Trophoblast cell (in vitro differentiated cells and primary cell): Measurements from ENCODE around the gene SLC39A1.

Source experiments
- DNase-seq, 2 donors: peaks; one replicate each; pipeline ENCODE4 v3.0.0-alpha.2; 2016
- H2AFZ ChIP-seq: 2 replicates; pipeline ENCODE4 v1.6.1; 2013; ENCODE audit warnings: low read length, moderate library complexity, mild to moderate bottlenecking; ENCODE audit not compliant: insufficient read depth, poor library complexity
- H2AK5ac ChIP-seq: 2 replicates; pipeline ENCODE4 v1.6.1; 2013; ENCODE audit warnings: mild to moderate bottlenecking, low read length
- H2BK120ac ChIP-seq: 2 replicates; pipeline ENCODE4 v1.6.1; 2013; ENCODE audit warnings: low read length, mild to moderate bottlenecking, moderate library complexity; ENCODE audit not compliant: insufficient read depth, poor library complexity
- H2BK12ac ChIP-seq: 2 replicates; pipeline ENCODE4 v1.6.1; 2013; ENCODE audit warnings: mild to moderate bottlenecking, low read length, moderate library complexity
- H2BK5ac ChIP-seq: 2 replicates; pipeline ENCODE4 v1.6.1; 2013; ENCODE audit warnings: low read length, low read depth, moderate library complexity, mild to moderate bottlenecking; ENCODE audit not compliant: poor library complexity
- H3K14ac ChIP-seq: 2 replicates; pipeline ENCODE4 v1.6.1; 2013; ENCODE audit warnings: mild to moderate bottlenecking, low read length
- H3K18ac ChIP-seq: 2 replicates; pipeline ENCODE4 v1.6.1; 2013; ENCODE audit warnings: mild to moderate bottlenecking, low read length
- H3K23ac ChIP-seq: 2 replicates; pipeline ENCODE4 v1.6.1; 2013; ENCODE audit warnings: low read length
- H3K27ac ChIP-seq: 2 replicates; pipeline ENCODE4 v1.5.1; 2013; ENCODE audit warnings: low read depth, mild to moderate bottlenecking, inconsistent platforms, low read length, moderate library complexity
- H3K27me3 ChIP-seq: 2 replicates; pipeline ENCODE4 v1.6.1; 2013; ENCODE audit warnings: inconsistent platforms, mild to moderate bottlenecking, low read length, moderate library complexity; ENCODE audit not compliant: insufficient read depth
- H3K36me3 ChIP-seq, 2 experiments: 1 replicate in 1 of 2; 2 replicates in 1 of 2; pipeline ENCODE4 v1.6.1; 2013; ENCODE audit warnings: low read length in 2 of 2, mild to moderate bottlenecking in 2 of 2, moderate library complexity in 1 of 2; ENCODE audit not compliant: insufficient read depth in 2 of 2, control insufficient read depth in 1 of 2
- H3K4ac ChIP-seq: 2 replicates; pipeline ENCODE4 v1.6.1; 2013; ENCODE audit warnings: low read depth, mild to moderate bottlenecking, low read length, moderate library complexity
- H3K4me1 ChIP-seq, 2 experiments: 1 replicate in 1 of 2; 2 replicates in 1 of 2; pipeline ENCODE4 v1.6.1; 2013; ENCODE audit warnings: low read length in 2 of 2, mild to moderate bottlenecking in 2 of 2, moderate library complexity in 1 of 2; ENCODE audit not compliant: insufficient read depth in 2 of 2, control insufficient read depth in 1 of 2
- H3K4me2 ChIP-seq: 2 replicates; pipeline ENCODE4 v1.6.1; 2013; ENCODE audit warnings: inconsistent platforms, mild to moderate bottlenecking, low read length, moderate library complexity
- H3K4me3 ChIP-seq: 2 replicates; pipeline ENCODE4 v1.5.1; 2013; ENCODE audit warnings: mild to moderate bottlenecking, low read depth, low read length, inconsistent platforms
- H3K79me1 ChIP-seq: one replicate; pipeline ENCODE4 v1.6.1; 2013; ENCODE audit warnings: low read length
- H3K79me2 ChIP-seq: 2 replicates; pipeline ENCODE4 v1.6.1; 2013; ENCODE audit warnings: low read length, mild to moderate bottlenecking; ENCODE audit not compliant: control insufficient read depth, insufficient read depth, poor library complexity
- H3K9ac ChIP-seq: 2 replicates; pipeline ENCODE4 v1.6.1; 2013; ENCODE audit warnings: mild to moderate bottlenecking, low read length
- H3K9me3 ChIP-seq: 2 replicates; pipeline ENCODE4 v1.6.1; 2013; ENCODE audit warnings: low read depth, mild to moderate bottlenecking, control low read depth, inconsistent platforms, low read length; ENCODE audit not compliant: insufficient read depth
- H4K12ac ChIP-seq: 2 replicates; pipeline ENCODE4 v1.6.1; 2013; ENCODE audit warnings: low read depth, mild to moderate bottlenecking, low read length, moderate library complexity
- H4K8ac ChIP-seq: 2 replicates; pipeline ENCODE4 v1.6.1; 2013; ENCODE audit warnings: low read depth, mild to moderate bottlenecking, low read length, moderate library complexity
- H4K91ac ChIP-seq: one replicate; pipeline ENCODE4 v1.6.1; 2013; ENCODE audit warnings: low read depth, mild to moderate bottlenecking, low read length, moderate library complexity
- WGBS: extraction: QIAGEN DNeasy Blood & Tissue Kit; methylation state at CpG from one replicate; pipeline ENCODE4 v1.1.7; 2013; ENCODE audit warnings: missing lambda C conversion rate; ENCODE audit not compliant: insufficient read length, insufficient coverage; ENCODE audit errors: extremely low coverage; 5-methylcytosine and 5-hydroxymethylcytosine counted together

SLC39A1 gene

GRCh38 chr1:153939476-153939875 is 23.9 kb downstream of the SLC39A1 start:
- Histone ChIP-seq H3K4me2 (no peak overlapping the region), H3K4me3 (no peak overlapping the region), H2AK5ac (no peak overlapping the region), H3K4me1 (no peaks in the 10 kb centered on the region), H4K12ac (no peak overlapping the region), H2BK12ac (no peak overlapping the region), H3K23ac (no peak overlapping the region), H3K36me3 (peaks cover 68 to 75% of the 10 kb centered on the region in 2 experiments), H4K91ac (no peak overlapping the region), H3K27me3 (no peaks in the 10 kb centered on the region), H2BK120ac (no peak overlapping the region), H3K4ac (no peak overlapping the region), H3K9me3 (peaks cover 2% of the 10 kb centered on the region), H3K14ac (no peak overlapping the region), H3K9ac (no peak overlapping the region), H4K8ac (no peak overlapping the region), H3K18ac (no peak overlapping the region), H2AFZ (no peak overlapping the region), H3K27ac (no peak overlapping the region), H3K79me1 (no peaks in the 10 kb centered on the region), H3K79me2 (no peaks in the 10 kb centered on the region), H2BK5ac (no peak overlapping the region)
- no CpG with 5 or more reads among the region's 12 CpGs for WGBS
- no peak for DNase-seq

GRCh38 chr1:153938996-153939395 is 24.3 kb downstream of the SLC39A1 start:
- H3K27ac ChIP-seq = no peak overlapping the region
- H3K4me1 ChIP-seq = no peaks in the 10 kb centered on the region
- H3K18ac ChIP-seq = no peak overlapping the region
- H2BK12ac ChIP-seq = no peak overlapping the region
- no peak overlapping the region for H4K91ac ChIP-seq
- H4K12ac ChIP-seq = no peak overlapping the region
- no peak overlapping the region for H2AK5ac ChIP-seq
- no CpG with 5 or more reads among the region's 3 CpGs for WGBS
- peaks cover 2% of the 10 kb centered on the region for H3K9me3 ChIP-seq
- H3K9ac ChIP-seq = no peak overlapping the region
- no peak overlapping the region for H2AFZ ChIP-seq
- no peak overlapping the region for H3K23ac ChIP-seq
- no peak overlapping the region for H2BK120ac ChIP-seq
- H3K27me3 ChIP-seq = no peaks in the 10 kb centered on the region
- H2BK5ac ChIP-seq = no peak overlapping the region
- H3K4me2 ChIP-seq = no peak overlapping the region
- no peaks in the 10 kb centered on the region for H3K79me2 ChIP-seq
- H3K36me3 ChIP-seq = peaks cover 70 to 77% of the 10 kb centered on the region in 2 experiments
- no peak overlapping the region for H3K4ac ChIP-seq
- no peak overlapping the region for H3K4me3 ChIP-seq
- no peaks in the 10 kb centered on the region for H3K79me1 ChIP-seq
- no peak for DNase-seq
- no peak overlapping the region for H3K14ac ChIP-seq
- H4K8ac ChIP-seq = no peak overlapping the region

- Histone ChIP-seq H3K9ac (no peak overlapping the region), H3K36me3 (peaks cover 77 to 83% of the 10 kb centered on the region in 2 experiments), H2BK120ac (no peak overlapping the region), H4K8ac (no peak overlapping the region), H3K27ac (no peak overlapping the region), H3K4me2 (no peak overlapping the region), H3K23ac (no peak overlapping the region), H4K91ac (no peak overlapping the region), H3K4me3 (no peak overlapping the region), H2BK12ac (no peak overlapping the region), H3K9me3 (peaks cover 2% of the 10 kb centered on the region), H3K14ac (no peak overlapping the region), H4K12ac (no peak overlapping the region), H3K79me1 (no peaks in the 10 kb centered on the region), H3K4me1 (no peaks in the 10 kb centered on the region), H2AK5ac (no peak overlapping the region), H3K18ac (no peak overlapping the region), H3K79me2 (no peaks in the 10 kb centered on the region), H3K4ac (no peak overlapping the region), H2BK5ac (no peak overlapping the region), H3K27me3 (no peaks in the 10 kb centered on the region), H2AFZ (no peak overlapping the region)
- no CpG with 5 or more reads among the region's 10 CpGs for WGBS
- no peak for DNase-seq
Observed at GRCh38 chr1:153937331-153937730, 26.0 kb downstream of the SLC39A1 start.

- DNase-seq = no peak
- Histone ChIP-seq H4K8ac (no peak overlapping the region), H3K36me3 (peaks cover 75 to 78% of the 10 kb centered on the region in 2 experiments), H3K14ac (no peak overlapping the region), H3K79me1 (no peaks in the 10 kb centered on the region), H3K18ac (no peak overlapping the region), H3K4me1 (no peaks in the 10 kb centered on the region), H4K12ac (no peak overlapping the region), H3K23ac (no peak overlapping the region), H2AFZ (no peak overlapping the region), H3K79me2 (no peaks in the 10 kb centered on the region), H2BK12ac (no peak overlapping the region), H3K27me3 (no peaks in the 10 kb centered on the region), H3K4ac (no peak overlapping the region), H4K91ac (no peak overlapping the region), H3K4me3 (no peak overlapping the region), H3K9me3 (peaks cover 2% of the 10 kb centered on the region), H2BK5ac (no peak overlapping the region), H2BK120ac (no peak overlapping the region), H2AK5ac (no peak overlapping the region), H3K27ac (no peak overlapping the region), H3K4me2 (no peak overlapping the region), H3K9ac (no peak overlapping the region)
- no CpG with 5 or more reads among the region's 12 CpGs for WGBS
Observed at GRCh38 chr1:153936011-153936802, 27.1 kb downstream of the SLC39A1 start.
